SIG-M5 treated with dmso at 0.1 percent for 504 hours (cell line): Measurements from ENCODE around the gene FNBP1.

Experiments used
- DNase-seq: peaks from one replicate; lab custom pipeline; 2025; ENCODE audit not compliant: unreplicated experiment; lab: John Stamatoyannopoulos, UW

FNBP1 gene

GRCh38 chr9:130045725-130046450, 2.9 kb upstream of the FNBP1 start:
- peak; percentile 53 for DNase-seq

- DNase-seq, result no peak
Measured at GRCh38 chr9:130043654-130044623, 950 bp upstream of the FNBP1 start.

- no peak for DNase-seq
Measured at GRCh38 chr9:130042406-130042884, 544 bp downstream of the FNBP1 start.

GRCh38 chr9:130041648-130042405, 1.2 kb downstream of the FNBP1 start:
- DNase-seq, result no peak

GRCh38 chr9:130040984-130041647, 1.9 kb downstream of the FNBP1 start:
- DNase-seq, result no peak

GRCh38 chr9:130039528-130040147, 3.4 kb downstream of the FNBP1 start:
- DNase-seq, result peak; percentile 59

- DNase-seq, result no peak
Measured at GRCh38 chr9:130036099-130036498, 6.9 kb downstream of the FNBP1 start.

- no peak for DNase-seq
Measured at GRCh38 chr9:130034570-130034969, 8.4 kb downstream of the FNBP1 start.

GRCh38 chr9:130030651-130031127, 12.3 kb downstream of the FNBP1 start:
- no peak for DNase-seq

GRCh38 chr9:130029223-130029973, 13.6 kb downstream of the FNBP1 start:
- DNase-seq, result no peak

- no peak for DNase-seq
Measured at GRCh38 chr9:130028493-130029222, 14.3 kb downstream of the FNBP1 start.

- DNase-seq, result no peak
Measured at GRCh38 chr9:130027533-130028365, 15.2 kb downstream of the FNBP1 start.

GRCh38 chr9:130026583-130027340, 16.2 kb downstream of the FNBP1 start:
- peak; percentile 38 for DNase-seq

- DNase-seq, result peak; percentile 19
Measured at GRCh38 chr9:130024597-130024994, 18.4 kb downstream of the FNBP1 start.

- DNase-seq, result no peak
Measured at GRCh38 chr9:130023994-130024596, 18.9 kb downstream of the FNBP1 start.

GRCh38 chr9:130023144-130023787, 19.7 kb downstream of the FNBP1 start:
- DNase-seq, result no peak
